ENCODE measurements around the gene GIMAP2.
"Not testable (repeated sequence)": the region's sequence is repeated elsewhere in the genome, so short reads cannot be mapped to it uniquely, and the experiment has no call there.

GIMAP2 gene

DNA sequence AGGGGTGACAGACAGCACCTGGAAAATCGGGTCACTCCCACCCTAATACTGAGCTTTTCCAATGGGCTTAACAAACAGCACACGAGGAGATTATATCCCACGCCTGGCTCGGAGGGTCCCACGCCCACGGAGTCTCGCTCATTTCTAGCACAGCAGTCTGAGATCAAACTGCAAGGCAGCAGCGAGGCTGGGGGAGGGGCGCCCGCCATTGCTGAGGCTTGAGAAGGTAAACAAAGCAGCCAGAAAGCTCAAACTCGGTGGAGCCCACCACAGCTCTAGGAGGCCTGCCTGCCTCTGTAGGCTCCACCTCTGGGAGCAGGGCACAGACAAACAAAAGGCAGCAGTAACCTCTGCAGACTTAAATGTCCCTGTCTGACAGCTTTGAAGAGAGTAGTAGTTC, 6.9 kb upstream of the GIMAP2 start:
- DNase-seq: not testable (repeated sequence)

DNA sequence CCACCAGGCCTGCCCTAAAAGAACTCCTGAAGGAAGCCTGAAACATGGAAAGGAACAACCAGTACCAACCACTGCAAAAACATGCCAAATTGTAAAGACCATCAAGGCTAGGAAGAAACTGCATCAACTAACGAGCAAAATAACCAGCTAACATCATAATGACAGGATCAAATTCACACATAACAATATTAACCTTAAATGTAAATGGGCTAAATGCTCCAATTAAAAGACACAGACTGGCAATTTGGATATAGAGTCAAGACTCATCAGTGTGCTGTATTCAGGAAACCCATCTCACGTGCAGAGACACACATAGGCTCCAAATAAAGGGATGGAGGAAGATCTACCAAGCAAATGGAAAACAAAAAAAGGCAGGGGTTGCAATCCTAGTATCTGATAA, 5.1 kb upstream of the GIMAP2 start:
- not testable (repeated sequence) for DNase-seq

DNA sequence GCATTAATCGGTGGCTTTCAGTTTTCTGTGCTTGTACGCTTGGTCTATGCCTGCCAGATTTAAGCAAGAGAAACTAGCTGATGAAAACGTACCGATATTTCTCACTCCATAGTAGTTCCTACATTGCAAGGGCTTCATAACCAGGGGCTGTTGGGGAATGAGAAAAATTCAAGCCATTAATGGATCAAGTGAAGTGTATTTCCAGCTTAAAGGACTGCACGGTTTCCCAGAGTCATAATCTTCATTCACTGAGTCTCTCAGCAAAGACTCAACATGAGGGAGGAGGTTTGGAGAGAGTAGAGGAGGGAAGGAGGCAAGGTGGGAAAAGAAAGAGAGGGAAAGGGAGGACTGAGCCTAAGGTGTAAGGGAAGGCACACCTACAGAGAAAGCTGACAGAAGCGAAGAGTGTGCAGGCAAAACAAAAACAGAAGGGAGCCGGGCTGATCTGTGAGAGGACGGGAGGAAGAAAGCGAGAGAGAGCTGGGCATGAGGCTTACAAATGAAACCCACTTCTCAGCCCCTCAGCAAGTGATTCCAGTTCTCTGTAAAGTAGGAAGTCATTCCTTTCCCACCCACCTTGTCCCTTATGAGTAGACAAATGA, 625 bp downstream of the GIMAP2 start:
- no peak for DNase-seq

DNA sequence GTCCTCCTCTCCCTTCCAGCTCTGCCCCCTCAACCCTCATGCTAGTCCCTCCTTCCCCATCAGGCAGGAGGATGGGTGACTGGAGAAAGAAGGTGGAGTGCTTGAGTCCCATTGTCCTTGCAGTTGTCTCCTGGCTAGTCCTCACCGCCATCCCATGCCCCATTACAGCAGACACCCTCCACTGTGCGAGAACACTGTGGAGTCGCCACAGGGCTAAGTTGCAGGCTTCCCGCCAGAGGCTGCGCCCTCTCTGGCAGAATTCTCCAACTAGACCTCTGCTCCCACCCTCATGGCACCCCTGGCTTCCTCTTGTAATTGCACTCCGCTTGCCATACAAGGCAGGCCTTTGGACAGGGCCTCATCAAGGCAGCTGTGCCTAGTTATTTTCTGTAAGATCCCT, 3.1 kb downstream of the GIMAP2 start:
- no peak for DNase-seq

DNA sequence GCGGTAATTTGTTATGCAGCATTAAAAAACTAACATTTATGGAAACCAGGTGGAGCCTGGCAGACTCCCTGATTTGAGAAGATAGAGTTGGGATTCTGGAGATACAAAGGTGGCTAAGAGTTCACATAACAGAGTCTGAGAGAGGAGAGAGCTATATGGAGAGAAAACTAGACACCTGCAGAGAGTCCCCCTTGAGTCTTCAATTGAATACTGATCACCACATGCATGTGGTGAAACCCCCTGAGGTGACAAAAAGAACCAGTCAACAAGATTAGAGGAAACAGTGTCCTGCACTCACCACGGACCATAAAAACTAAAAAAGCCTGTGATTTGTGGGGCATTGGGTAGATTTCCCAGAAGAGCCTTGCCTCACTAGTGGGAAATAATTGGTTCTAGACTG, 10.1 kb downstream of the GIMAP2 start:
- no peak for DNase-seq

DNA sequence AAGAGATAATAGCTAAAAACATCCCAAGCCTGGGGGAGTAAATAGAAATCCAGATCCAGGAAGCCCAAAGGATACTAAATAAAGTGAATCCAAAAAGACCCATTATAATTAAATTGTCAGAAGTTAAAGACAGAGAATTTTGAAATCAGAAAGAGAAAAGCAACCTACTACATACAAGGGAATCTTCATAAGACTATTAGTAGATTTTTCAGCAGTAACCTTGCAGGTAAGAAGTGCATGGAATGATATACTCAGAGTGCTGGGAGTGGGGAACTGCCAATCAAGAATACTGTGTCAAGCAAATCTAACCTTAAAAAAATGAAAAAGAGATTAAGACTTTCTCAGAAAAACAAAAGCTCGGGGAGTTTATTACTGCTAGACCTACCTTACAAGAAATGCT, 17.7 kb downstream of the GIMAP2 start:
- no peak for DNase-seq

DNA sequence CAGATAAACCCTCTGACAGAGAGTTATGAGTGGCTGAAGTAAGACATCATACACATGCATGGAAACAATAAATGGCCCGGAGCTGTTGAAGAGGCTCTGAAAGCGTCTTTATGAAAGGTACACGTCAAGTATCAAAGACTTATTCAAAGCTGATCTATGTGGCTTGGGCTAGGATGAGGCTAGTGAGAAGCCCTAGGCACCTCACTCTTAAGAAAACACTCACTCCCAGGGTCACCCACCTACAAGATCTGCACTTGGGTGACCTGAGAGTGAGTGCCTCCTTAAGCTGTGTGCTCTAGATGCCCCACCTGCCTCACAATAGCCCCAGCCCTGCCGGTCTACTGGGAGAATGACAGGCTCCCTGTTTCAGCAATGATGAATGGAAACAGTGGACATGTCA, 29.8 kb downstream of the GIMAP2 start:
- no peak for DNase-seq

DNA sequence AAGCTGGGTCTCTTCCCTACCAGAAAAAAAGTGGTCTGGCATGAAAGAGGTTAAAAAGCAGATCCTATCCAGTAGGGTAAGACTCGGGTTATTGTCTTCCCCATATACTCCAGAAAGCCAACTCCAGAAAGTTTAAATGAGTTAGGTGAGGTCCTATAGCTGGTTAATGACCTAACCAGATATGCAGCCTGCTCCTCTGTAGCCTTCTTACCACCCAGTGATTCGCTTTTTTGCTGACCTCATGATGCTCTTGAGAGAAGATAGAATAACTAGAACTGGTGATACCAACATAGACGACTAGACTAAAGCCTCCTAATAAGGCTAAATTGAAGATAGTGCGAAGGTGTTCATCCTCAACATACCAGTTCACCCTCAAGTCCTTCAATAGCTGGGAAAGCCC, 30.2 kb downstream of the GIMAP2 start:
- DNase-seq: no peak

DNA sequence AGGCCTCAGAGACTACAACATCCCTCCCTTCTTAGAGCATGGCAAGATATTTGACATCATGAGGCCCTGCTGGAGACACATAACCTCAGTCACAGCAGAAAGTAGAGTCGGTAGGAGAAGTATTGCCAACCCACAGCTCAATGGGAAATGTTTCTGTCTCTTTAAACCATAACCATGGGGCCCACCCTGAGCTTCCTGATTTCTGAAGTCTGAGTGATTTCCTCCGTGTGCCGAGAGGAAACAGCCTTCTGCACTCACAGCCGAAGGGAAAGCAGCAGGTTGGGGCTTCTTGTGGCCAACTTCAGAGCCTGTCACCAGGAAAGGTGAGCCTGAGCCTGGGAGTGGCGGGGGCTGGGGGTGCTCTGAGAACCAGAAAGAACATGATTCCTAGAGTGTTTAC, 30.9 kb downstream of the GIMAP2 start, which contains the start of gene GIMAP1:
GIMAP1 (plus strand) TSS at position 246 of the 400 bp plus-strand sequence. CDS start 2,435 bp downstream, outside the sequence.
- DNase-seq: peak; percentile 35

DNA sequence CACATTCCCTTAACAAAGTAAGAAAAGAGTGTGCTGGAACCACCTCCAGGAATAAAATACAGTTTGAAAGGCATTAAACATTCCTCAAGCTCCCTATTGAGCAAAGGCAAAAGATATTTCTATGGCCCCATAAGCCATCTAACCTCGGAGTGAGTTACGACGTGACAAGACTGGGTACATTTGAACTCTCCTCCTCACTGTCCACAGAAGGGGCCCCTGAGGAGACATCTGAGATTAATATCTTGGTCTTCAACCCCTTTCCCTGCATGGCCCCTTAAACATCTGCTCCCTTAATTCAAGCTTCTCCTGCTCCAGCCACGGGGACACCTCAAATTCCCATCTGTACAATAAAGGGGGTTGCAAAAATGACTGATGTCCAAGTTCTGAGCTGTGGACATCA, 31.4 kb downstream of the GIMAP2 start:
- no peak for DNase-seq

DNA sequence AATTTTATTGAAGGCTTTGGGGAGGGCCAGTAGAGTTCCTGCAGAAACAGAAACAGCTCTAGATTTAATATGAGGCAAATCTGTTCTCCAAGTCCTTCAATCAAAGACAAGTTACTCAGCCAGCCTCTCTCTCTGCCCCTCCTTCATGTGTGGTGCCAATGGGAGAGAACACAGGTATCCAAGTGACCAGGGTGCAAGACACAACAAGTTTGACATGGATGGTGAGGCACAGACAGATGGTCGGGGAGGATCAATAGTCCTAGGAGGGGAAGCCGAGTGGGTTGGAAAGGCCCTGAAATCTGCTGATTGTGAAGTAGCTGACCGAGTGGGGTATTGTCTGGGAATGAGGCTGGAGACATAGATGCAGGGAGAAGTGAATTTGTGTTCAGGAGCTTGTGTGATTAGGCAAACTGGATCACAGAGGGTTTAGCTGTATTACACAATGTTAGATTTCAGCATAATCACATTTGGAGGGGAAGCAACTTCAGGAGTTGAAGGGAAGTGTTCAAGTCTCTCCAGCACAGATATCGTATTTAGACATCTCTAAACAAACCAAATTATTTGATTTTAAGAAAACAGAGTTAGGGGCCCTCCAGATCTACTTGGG, 32.4 kb downstream of the GIMAP2 start:
- DNase-seq: no peak

DNA sequence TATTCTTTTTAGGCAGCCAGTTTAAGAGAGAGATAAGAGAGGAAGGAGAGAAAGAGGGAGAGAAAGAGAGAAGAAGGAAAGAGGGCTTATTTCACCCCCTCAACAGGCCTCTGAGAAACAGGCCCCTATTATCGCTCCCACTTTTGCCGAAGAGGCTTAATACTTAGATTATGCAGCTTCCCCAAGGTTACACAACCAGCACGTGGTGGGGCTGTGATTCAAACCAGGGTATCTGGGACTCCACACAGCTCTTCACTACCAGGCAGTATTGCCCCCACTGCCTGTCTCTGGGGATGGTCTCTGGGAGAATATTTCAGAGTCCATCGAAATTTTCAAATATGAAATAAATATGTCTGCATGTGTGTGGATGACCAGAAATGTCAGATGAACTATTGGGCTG, 33.9 kb downstream of the GIMAP2 start:
- DNase-seq: no peak

DNA sequence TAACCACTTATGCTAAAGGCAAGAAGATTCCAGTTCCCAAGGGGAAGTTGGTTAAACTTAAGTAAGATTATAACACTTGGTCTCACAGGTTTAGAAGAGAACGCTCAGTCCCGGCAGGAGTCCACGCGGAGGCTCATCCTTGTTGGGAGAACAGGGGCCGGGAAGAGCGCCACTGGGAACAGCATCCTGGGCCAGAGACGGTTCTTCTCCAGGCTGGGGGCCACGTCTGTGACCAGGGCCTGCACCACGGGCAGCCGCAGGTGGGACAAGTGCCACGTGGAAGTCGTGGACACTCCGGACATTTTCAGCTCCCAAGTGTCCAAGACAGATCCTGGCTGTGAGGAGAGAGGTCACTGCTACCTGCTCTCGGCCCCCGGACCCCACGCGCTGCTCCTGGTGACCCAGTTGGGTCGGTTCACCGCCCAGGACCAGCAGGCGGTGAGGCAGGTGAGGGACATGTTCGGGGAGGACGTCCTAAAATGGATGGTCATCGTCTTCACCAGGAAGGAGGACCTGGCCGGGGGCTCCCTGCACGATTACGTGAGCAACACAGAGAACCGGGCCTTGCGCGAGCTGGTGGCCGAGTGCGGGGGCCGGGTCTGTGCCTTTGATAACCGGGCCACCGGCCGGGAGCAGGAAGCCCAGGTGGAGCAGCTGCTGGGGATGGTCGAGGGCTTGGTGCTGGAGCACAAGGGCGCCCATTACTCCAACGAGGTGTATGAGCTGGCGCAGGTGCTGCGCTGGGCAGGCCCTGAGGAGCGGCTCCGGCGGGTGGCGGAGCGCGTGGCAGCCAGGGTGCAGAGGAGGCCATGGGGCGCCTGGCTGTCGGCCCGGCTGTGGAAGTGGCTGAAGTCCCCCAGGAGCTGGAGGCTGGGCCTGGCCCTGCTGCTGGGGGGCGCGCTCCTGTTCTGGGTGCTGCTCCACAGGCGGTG, 34.7 kb downstream of the GIMAP2 start:
- DNase-seq: no peak

DNA sequence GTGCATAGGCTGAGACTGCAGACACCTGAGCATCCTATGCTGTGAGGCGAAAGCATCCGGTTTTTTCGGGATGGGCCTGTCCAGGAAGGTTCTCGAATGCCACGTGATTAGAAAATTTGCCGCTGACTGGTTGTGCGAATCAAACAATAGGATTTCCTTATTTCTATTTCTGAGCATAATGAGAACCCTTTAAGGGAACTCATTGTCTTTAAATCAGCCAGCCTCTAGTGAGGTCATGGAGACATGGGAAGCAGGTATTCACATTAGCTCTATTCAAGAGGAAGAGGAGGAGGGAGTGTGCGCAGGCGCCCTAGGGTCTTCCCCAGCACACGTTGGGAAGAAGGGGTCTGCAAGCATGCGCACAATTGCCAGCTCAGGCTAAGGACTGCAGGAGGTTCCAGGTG, 36.5 kb downstream of the GIMAP2 start:
- no peak for DNase-seq

DNA sequence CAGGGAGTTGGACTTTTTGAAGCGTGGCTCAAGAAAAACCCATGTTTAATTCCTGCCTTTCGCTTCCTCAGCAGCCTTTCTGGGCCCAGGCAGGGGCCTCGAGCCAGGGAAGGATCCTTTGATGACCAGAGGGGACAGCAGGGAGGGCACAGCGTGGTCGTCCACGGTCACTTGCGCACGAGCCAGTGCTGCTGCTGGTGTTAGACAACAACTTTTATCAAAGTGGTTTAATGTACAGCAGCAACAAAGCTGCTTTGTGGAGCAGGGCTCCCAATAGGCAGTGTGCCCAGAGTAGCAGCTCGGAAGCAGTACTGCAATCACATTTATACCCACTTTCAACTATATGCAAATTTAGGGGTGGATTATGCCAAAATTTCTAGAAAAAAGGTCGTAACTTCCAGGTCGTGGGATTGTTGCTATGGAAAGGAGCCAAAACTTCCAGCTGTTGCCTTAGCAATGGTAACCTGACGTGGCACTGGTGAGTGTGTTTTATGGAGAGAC, 37.0 kb downstream of the GIMAP2 start:
- no peak for DNase-seq

DNA sequence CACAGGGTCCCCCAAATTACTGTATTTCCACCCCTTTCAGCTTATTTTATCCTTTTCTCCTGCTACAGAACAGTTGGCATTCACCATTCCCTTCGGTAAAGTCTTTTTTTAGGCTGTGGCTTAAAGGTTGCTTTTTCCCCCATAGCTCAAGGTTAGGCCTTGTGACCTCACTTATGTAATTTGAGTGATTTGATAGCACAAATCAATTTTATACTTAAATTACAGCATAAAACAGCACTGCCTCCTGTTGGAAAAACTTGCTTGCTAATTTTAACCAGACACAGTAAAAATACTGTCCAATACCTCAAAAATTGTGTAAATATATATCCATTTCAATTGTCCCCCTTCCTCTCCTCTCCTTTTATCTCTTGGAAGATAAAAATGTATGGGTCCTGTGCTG, 38.0 kb downstream of the GIMAP2 start:
- DNase-seq: no peak

DNA sequence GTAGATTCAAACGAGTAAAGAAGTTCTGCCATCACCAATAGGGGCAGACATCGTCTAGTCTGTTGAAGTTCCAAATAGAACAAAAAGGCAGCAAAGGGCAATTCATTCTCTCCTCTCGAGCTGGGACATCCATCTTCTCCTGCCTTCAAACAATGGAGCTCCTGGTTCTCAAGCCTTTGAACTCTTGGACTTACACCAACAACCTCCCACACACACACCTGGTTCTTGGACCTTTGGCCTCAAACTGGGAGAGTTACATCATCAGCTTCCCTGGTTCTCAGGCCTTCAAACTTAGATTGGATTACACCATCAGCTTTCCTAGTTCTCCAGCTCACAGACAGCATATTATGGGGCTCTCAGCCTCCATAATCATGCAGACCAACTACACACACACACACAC, 41.9 kb downstream of the GIMAP2 start:
- no peak for DNase-seq

DNA sequence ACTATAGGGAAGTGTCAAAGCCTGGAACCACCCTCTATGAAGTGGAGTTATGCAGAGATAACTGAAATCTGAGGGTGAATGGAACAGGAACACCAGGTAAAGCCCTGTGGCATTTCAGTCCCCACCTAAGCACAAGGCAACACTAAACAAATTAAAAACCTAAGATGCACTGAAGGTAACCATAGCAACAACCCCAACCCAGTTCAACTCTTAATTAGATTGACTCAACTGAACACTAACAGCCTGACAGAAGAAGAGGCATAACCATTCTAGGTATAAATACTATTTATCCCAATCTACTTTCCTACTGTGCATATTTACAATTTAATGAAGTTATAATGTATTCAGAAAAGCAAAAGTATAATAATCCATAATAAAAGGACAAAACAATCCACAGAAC, 42.5 kb downstream of the GIMAP2 start:
- no peak for DNase-seq

DNA sequence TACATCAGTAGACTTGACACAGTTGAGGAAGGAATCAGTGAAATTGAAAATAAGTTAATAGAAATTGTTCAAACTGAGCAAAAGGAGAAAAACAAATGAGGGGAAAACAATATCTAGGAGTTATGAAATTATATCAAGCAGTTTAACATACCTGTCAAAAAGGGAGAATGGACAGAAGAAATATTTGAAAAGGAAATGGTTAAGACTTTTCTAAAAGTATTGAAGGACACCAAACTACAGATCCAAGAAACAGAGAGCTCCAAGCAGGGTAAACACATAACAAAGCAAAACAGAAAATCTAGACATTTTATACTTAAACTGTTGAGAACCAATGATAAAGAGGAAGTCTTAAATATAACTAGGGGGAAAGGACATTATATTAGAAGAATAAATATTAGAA, 43.1 kb downstream of the GIMAP2 start:
- DNase-seq: no peak

DNA sequence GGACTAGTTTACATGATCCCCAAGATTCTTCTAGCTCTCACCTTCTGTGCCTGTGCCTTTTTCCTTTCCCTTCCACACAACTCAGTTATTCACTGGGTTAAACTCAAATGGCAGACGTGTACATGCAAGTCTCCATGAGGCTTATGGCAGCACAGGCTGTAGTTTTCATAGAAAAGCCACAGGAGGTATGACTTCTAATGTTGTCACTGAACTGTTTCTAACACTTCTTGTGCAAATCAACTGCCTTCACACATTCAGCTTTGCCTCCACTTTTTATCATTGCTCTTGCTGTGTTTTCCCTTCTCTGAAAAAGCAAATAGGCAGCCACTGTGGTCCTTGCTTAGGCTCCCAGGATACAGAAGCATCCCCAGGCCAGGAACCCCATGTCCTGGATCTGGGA, 46.4 kb downstream of the GIMAP2 start:
- DNase-seq: no peak

DNA sequence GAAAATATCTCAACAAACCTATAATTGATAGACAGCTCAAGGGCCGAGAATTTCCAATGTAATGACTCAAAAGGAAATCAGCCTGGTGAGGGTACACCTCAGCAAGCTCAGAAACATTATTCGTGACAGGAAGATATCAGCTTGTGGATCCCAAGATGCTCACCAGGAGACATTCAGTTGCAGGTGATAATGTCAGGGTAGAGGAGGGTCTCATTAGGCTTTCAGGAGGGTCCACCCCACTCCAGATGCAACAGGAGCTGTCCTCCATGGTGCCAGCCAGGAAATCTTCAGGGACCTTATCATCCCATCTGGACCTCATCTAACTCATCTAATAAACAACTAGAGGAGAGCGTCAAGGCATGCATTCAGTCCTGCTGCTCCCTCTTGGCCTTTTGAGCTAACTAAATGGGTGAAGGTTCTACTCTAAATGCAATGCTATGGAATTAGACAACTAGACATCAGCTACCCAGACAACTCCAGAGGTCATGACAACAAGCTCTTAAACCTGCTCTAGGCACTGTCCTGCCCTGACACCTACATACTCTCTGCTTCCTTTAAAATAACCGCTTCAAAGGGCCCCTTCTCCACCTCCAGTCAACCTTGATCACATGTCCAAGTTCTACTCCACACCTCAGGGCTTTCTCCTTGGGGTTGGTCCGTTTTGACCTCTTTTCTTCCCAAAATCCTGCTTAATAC, 47.4 kb downstream of the GIMAP2 start:
- DNase-seq: no peak

DNA sequence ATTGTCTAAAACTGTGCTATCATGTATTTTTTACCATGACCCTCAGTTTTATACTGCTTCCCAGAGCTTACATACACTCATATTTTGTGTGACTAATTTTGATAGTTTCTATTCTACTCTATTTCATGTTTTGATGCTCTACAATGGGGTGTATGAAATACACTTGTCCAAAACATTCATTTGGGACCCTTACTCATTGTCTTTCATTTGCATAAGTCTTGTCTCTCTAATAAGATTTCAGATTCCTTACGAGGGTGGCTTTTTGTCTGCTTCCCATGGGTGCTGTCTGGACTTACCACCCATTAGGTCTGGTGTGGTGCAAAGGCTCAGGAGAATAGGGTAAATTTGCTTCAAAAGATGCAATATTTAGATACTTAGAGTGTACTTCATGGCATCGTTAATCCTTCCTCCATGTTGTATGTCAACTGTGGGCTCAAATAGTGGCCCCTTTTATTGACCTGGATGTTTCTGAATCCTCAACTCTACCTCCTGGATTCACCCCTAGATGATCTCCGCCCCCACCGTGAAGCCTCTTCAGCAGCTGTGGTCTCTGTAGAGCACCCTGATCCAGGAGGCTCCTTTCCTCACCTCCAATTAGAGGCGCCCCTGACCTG, 48.1 kb downstream of the GIMAP2 start:
- no peak for DNase-seq

DNA sequence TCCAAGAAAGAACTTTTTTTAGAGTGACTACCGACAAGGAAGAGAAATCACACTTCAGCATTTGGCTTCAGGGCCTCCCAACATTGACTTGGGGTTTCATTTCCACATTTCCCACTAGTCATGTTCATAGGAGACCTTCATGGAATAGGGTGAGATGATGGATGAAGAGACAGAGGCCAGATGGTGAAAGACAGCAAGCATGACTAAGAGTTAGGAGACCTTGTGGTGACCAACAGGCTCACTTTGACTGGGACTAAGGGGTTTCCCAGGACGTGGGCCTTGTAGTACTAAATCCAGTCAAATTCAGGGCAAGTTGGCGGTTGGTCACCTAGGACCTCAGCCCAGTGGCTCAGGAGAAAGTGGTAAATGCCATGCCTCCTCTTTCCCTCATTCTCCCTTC, 48.7 kb downstream of the GIMAP2 start:
- DNase-seq: no peak
